ENCODE measurements around the gene RARRES2.
"Not testable (repeated sequence)": the region's sequence is repeated elsewhere in the genome, so short reads cannot be mapped to it uniquely, and the experiment has no call there.

RARRES2 gene

GRCh38 chr7:150307904-150308303 lies 33.5 kb downstream of the RARRES2 start:
- DNase-seq (ENCODE audit: low read depth, low spot score), result no peak
- ChIA-PET POLR2A (no interaction called here), CTCF (no interaction called here)
- H3K4me3 ChIP-seq (ENCODE audit: low read depth, low read length), result no peak overlapping the region
- TF ChIP-seq, protein P1, sequence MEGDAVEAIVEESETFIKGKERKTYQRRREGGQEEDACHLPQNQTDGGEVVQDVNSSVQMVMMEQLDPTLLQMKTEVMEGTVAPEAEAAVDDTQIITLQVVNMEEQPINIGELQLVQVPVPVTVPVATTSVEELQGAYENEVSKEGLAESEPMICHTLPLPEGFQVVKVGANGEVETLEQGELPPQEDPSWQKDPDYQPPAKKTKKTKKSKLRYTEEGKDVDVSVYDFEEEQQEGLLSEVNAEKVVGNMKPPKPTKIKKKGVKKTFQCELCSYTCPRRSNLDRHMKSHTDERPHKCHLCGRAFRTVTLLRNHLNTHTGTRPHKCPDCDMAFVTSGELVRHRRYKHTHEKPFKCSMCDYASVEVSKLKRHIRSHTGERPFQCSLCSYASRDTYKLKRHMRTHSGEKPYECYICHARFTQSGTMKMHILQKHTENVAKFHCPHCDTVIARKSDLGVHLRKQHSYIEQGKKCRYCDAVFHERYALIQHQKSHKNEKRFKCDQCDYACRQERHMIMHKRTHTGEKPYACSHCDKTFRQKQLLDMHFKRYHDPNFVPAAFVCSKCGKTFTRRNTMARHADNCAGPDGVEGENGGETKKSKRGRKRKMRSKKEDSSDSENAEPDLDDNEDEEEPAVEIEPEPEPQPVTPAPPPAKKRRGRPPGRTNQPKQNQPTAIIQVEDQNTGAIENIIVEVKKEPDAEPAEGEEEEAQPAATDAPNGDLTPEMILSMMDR (IDR thresholded peaks at IDR 0.05; ENCODE audit: insufficient read depth, low read length, missing control alignments), result no peak

GRCh38 chr7:150307129-150307528 lies 34.3 kb downstream of the RARRES2 start:
- TF ChIP-seq, protein P1 (IDR thresholded peaks at IDR 0.05; ENCODE audit: insufficient read depth, low read length, missing control alignments), result no peak
- no peak overlapping the region for H3K4me3 ChIP-seq (ENCODE audit: low read depth, low read length)
- ChIA-PET CTCF (no interaction called here), POLR2A (no interaction called here)
- no peak for DNase-seq (ENCODE audit: low read depth, low spot score)

DNA sequence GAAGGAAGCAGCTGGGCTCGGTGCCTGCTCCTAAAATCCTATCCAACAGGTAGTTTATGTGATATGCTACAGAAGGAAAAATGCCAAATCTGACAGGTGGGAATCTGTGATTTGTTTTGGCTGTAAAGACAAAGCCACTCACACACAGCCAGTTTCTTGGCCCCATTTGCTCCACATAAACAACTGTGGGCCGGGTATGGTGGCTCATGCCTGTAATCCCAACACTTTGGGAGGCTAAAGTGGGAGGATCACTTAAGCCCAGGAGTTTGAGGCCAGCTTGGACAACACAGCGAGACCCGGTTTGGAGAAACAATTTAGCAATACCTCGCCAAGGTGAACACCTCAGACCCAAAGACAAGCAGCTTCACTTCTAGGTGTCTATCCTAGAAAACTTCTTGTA lies 35.1 kb downstream of the RARRES2 start:
- DNase-seq (ENCODE audit: low read depth, low spot score); H3K4me3 ChIP-seq (ENCODE audit: low read depth, low read length); POLR2A ChIA-PET; CTCF ChIA-PET: not testable (repeated sequence)

GRCh38 chr7:150305903-150306284 lies 35.5 kb downstream of the RARRES2 start:
- H3K4me3 ChIP-seq (ENCODE audit: low read depth, low read length); POLR2A ChIA-PET; CTCF ChIA-PET; DNase-seq (ENCODE audit: low read depth, low spot score): not testable (repeated sequence)

- CTCF ChIA-PET; POLR2A ChIA-PET; H3K4me3 ChIP-seq (ENCODE audit: low read depth, low read length); DNase-seq (ENCODE audit: low read depth, low spot score): not testable (repeated sequence)
These were observed 36.0 kb downstream of the RARRES2 start for GRCh38 chr7:150305259-150305902.

- POLR2A ChIA-PET; CTCF ChIA-PET; H3K4me3 ChIP-seq (ENCODE audit: low read depth, low read length); DNase-seq (ENCODE audit: low read depth, low spot score): not testable (repeated sequence)
These were observed 36.8 kb downstream of the RARRES2 start for GRCh38 chr7:150304499-150305258.

GRCh38 chr7:150302908-150303310 lies 38.5 kb downstream of the RARRES2 start:
- DNase-seq (ENCODE audit: low read depth, low spot score); CTCF ChIA-PET; POLR2A ChIA-PET; H3K4me3 ChIP-seq (ENCODE audit: low read depth, low read length): not testable (repeated sequence)

- H3K4me3 ChIP-seq (ENCODE audit: low read depth, low read length); DNase-seq (ENCODE audit: low read depth, low spot score); POLR2A ChIA-PET; CTCF ChIA-PET: not testable (repeated sequence)
These were observed 43.5 kb downstream of the RARRES2 start for GRCh38 chr7:150297978-150298377.

- POLR2A ChIA-PET; DNase-seq (ENCODE audit: low read depth, low spot score); CTCF ChIA-PET; H3K4me3 ChIP-seq (ENCODE audit: low read depth, low read length): not testable (repeated sequence)
These were observed 44.6 kb downstream of the RARRES2 start for GRCh38 chr7:150296802-150297201.

GRCh38 chr7:150295614-150296013 lies 45.8 kb downstream of the RARRES2 start:
- H3K4me3 ChIP-seq (ENCODE audit: low read depth, low read length); POLR2A ChIA-PET; DNase-seq (ENCODE audit: low read depth, low spot score); CTCF ChIA-PET: not testable (repeated sequence)

DNA sequence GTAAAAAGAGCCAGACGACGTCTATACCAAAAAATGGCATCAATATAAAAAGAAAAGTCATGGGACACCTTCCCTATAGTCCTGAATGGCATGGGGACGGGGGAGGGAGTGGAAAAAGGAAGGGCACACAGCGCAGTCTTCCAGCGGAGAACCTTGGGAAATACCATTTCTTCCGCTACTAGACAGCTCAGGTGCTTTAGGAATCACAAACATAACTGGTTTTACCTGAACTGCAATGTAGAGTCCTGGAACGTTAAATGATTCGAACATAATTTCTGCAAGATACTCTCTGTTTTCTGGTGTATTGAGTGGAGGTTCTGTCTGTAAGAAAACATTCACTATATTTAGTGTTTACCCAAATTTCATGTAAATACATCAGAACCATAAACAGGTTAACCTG lies 46.4 kb downstream of the RARRES2 start:
- H3K4me3 ChIP-seq (ENCODE audit: low read depth, low read length); DNase-seq (ENCODE audit: low read depth, low spot score); POLR2A ChIA-PET; CTCF ChIA-PET: not testable (repeated sequence)

DNA sequence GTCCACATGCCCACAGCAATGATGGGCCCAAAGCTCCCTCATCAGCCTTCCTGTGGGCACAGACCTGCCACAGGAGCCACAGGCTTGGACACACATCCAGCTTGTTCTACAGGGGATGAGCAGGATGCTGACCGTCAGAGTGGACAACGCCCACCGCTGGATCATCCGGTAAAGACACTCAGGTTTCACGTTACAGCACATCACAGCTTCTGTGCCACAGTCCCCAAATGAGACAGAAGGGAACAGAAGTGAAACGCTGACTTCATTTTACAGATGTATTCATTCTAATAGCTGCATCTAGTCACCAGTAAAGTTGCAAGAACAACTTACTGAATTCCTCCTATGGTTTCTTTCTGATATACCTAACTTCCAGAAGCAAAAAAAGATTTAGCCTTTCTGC lies 51.1 kb downstream of the RARRES2 start:
- CTCF ChIA-PET, result interaction anchor here (1.0 kb wide), 1 partner anchor 24 kb away, joined by 3 read pairs; no protein-coding TSS in a partner anchor
- POLR2A ChIA-PET, result not testable (repeated sequence)

GRCh38 chr7:150288816-150289215 lies 52.6 kb downstream of the RARRES2 start:
- POLR2A ChIA-PET; DNase-seq (ENCODE audit: low read depth, low spot score); CTCF ChIA-PET: not testable (repeated sequence)

More for the DNA sequence above, 51.1 kb downstream of the RARRES2 start:
- DNase-seq (ENCODE audit: low read depth, low spot score); H3K4me3 ChIP-seq (ENCODE audit: low read depth, low read length): not testable (repeated sequence)

More at GRCh38 chr7:150288816-150289215, 52.6 kb downstream of the RARRES2 start:
- not testable (repeated sequence) for H3K4me3 ChIP-seq (ENCODE audit: low read depth, low read length)

Measured in AG04449 (cell line).